ENCODE data around the gene XRRA1. TPM values are rescaled to one million over a fixed set of nuclear protein-coding genes. Genes with fewer than 3 reads are reported as not detected.
"Not testable (repeated sequence)": the region's sequence is repeated elsewhere in the genome, so short reads cannot be mapped to it uniquely, and the experiment has no call there.

The XRRA1 gene
- total RNA-seq, 1 donor from 2014 or later = 5.8 TPM

- no peak for DNase-seq (ENCODE audit: low read depth in 2 of 2)
These were observed 111.7 kb downstream of the XRRA1 start for GRCh38 chr11:74837191-74837590.

GRCh38 chr11:74826901-74827300 is 122.0 kb downstream of the XRRA1 start:
- DNase-seq (ENCODE audit: low read depth in 2 of 2) = no peak

- not testable (repeated sequence) for DNase-seq (ENCODE audit: low read depth in 2 of 2)
These were observed 123.3 kb downstream of the XRRA1 start for GRCh38 chr11:74825596-74825995.

- DNase-seq (ENCODE audit: low read depth in 2 of 2) = no peak
These were observed 124.5 kb downstream of the XRRA1 start for GRCh38 chr11:74824285-74824982.

GRCh38 chr11:74822170-74822569 is 126.7 kb downstream of the XRRA1 start:
- peak; percentile 87 to 90 for DNase-seq (ENCODE audit: low read depth in 2 of 2)

GRCh38 chr11:74820763-74821162 is 128.1 kb downstream of the XRRA1 start:
- DNase-seq (ENCODE audit: low read depth in 2 of 2) = peak; percentile 59 to 95

- peak in 1 of 2 donors; percentile 17 for DNase-seq (ENCODE audit: low read depth in 2 of 2)
These were observed 129.5 kb downstream of the XRRA1 start for GRCh38 chr11:74819400-74819799.

- DNase-seq (ENCODE audit: low read depth in 2 of 2) = peak in 1 of 2 donors; percentile 55
These were observed 130.5 kb downstream of the XRRA1 start for GRCh38 chr11:74818283-74818946.

- DNase-seq (ENCODE audit: low read depth in 2 of 2) = no peak
These were observed 132.2 kb downstream of the XRRA1 start for GRCh38 chr11:74816664-74817063.

GRCh38 chr11:74815966-74816365 is 132.9 kb downstream of the XRRA1 start:
- DNase-seq (ENCODE audit: low read depth in 2 of 2) = peak; percentile 20 to 49

- no peak for DNase-seq (ENCODE audit: low read depth in 2 of 2)
These were observed 139.1 kb downstream of the XRRA1 start for GRCh38 chr11:74809801-74810200.

- DNase-seq (ENCODE audit: low read depth in 2 of 2) = no peak
These were observed 142.6 kb downstream of the XRRA1 start for GRCh38 chr11:74806267-74806666.

GRCh38 chr11:74791333-74792100 is 157.4 kb downstream of the XRRA1 start:
- no peak for DNase-seq (ENCODE audit: low read depth in 2 of 2)

Other genes with a start within 250 kb of the XRRA1 start
- 0.65 TPM in 1 of 2 replicates, not detected in the other for gene CHRDL2, start 217.7 kb downstream of the XRRA1 start, total RNA-seq
- gene RNF169, start 200.2 kb downstream of the XRRA1 start, total RNA-seq = 11.7 and 12.4 TPM in 2 replicates
- 8.7 and 15.0 TPM in 2 replicates for gene SPCS2, start 175 bp upstream of the XRRA1 start, total RNA-seq
- gene NEU3, start 39.8 kb upstream of the XRRA1 start, total RNA-seq = 4.6 and 7.1 TPM in 2 replicates
- not detected in 2 replicates for gene OR2AT4, start 147.8 kb upstream of the XRRA1 start, total RNA-seq
- 1.7 and 10.7 TPM in 2 replicates for gene SLCO2B1, start 202.0 kb upstream of the XRRA1 start, total RNA-seq